HG03135 (cell line): Measurements from ENCODE around the gene D2HGDH.

Experiments
- ATAC-seq: cut with Tn5 transposase; IDR thresholded peaks from one replicate; pipeline ENCODE4 v1.9.1; 2021; ENCODE audit warnings: mild to moderate bottlenecking, moderate library complexity; ENCODE audit not compliant: unreplicated experiment

Gene D2HGDH

GRCh38 chr2:241734467-241735208, at the start of gene D2HGDH:
Gene D2HGDH (plus strand): TSS chr2:241734630. CDS start chr2:241735225, 595 bp downstream.
- ATAC-seq: peak; percentile 77

- ATAC-seq: peak; percentile 18
Observed at GRCh38 chr2:241686324-241686649, 48.1 kb upstream of the D2HGDH start.

GRCh38 chr2:241686650-241687425, 47.6 kb upstream of the D2HGDH start, which contains the start of gene DTYMK:
Gene DTYMK (minus strand): TSS chr2:241686815. CDS start chr2:241686783, 32 bp downstream.
- ATAC-seq: peak; percentile 94

- no peak for ATAC-seq
Observed at GRCh38 chr2:241689306-241689705, 45.1 kb upstream of the D2HGDH start.

GRCh38 chr2:241690202-241690717, 44.2 kb upstream of the D2HGDH start:
- no peak for ATAC-seq

- no peak for ATAC-seq
Observed at GRCh38 chr2:241692448-241692847, 42.0 kb upstream of the D2HGDH start.

- no peak for ATAC-seq
Observed at GRCh38 chr2:241695651-241696050, 38.8 kb upstream of the D2HGDH start.

- no peak for ATAC-seq
Observed at GRCh38 chr2:241701149-241701398, 33.4 kb upstream of the D2HGDH start.

- ATAC-seq: peak; percentile 54
Observed at GRCh38 chr2:241701399-241702154, 32.9 kb upstream of the D2HGDH start, which contains the start of gene ING5. Gene ING5 (plus strand): TSS chr2:241702039. CDS start chr2:241702066, 27 bp downstream.

- ATAC-seq: peak; percentile 72
Observed at GRCh38 chr2:241702155-241703031, 32.0 kb upstream of the D2HGDH start.

- no peak for ATAC-seq
Observed at GRCh38 chr2:241703032-241703604, 31.3 kb upstream of the D2HGDH start.

- ATAC-seq: no peak
Observed at GRCh38 chr2:241706537-241706936, 27.9 kb upstream of the D2HGDH start.

GRCh38 chr2:241708879-241709278, 25.6 kb upstream of the D2HGDH start:
- no peak for ATAC-seq

GRCh38 chr2:241719093-241719492, 15.3 kb upstream of the D2HGDH start:
- no peak for ATAC-seq

GRCh38 chr2:241720099-241720498, 14.3 kb upstream of the D2HGDH start:
- ATAC-seq: no peak

- ATAC-seq: no peak
Observed at GRCh38 chr2:241720560-241720959, 13.9 kb upstream of the D2HGDH start.

GRCh38 chr2:241721852-241722251, 12.6 kb upstream of the D2HGDH start:
- ATAC-seq: no peak

- no peak for ATAC-seq
Observed at GRCh38 chr2:241722896-241723454, 11.5 kb upstream of the D2HGDH start.

GRCh38 chr2:241724259-241724974, 10.0 kb upstream of the D2HGDH start:
- ATAC-seq: no peak
